C4-2B (cell line): ENCODE measurements around the gene SLC25A19.

Experiments
- ZFX ChIP-seq: fragments of 450-650 bp; IDR thresholded peaks from 2 replicates; pipeline ENCODE4 v1.6.1; 2017
- TF ChIP-seq, protein P1 (sequence below): fragments of 450-650 bp; conservative IDR thresholded peaks from 2 replicates; pipeline ENCODE4 v1.5.1; 2017; ENCODE audit warnings: mild to moderate bottlenecking

DNA sequence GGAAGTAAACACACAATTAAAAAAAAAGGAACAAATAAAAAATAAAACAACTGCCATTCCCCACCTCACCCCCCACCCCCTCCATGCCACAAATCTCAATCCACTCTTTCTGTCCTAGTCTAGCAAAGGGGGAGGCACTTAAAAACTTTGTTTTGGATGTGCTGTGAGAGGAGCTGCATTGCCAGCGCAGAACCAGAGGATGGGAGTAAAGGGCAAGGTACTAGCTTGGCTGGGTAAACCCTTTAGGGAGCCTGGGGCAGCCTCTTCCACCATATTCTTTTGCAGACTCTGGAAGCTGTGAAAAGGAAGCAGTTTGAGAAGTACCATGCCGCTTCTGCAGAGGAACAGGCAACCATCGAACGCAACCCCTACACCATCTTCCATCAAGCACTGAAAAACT, 26.2 kb downstream of the SLC25A19 start:
- TF ChIP-seq, protein P1, sequence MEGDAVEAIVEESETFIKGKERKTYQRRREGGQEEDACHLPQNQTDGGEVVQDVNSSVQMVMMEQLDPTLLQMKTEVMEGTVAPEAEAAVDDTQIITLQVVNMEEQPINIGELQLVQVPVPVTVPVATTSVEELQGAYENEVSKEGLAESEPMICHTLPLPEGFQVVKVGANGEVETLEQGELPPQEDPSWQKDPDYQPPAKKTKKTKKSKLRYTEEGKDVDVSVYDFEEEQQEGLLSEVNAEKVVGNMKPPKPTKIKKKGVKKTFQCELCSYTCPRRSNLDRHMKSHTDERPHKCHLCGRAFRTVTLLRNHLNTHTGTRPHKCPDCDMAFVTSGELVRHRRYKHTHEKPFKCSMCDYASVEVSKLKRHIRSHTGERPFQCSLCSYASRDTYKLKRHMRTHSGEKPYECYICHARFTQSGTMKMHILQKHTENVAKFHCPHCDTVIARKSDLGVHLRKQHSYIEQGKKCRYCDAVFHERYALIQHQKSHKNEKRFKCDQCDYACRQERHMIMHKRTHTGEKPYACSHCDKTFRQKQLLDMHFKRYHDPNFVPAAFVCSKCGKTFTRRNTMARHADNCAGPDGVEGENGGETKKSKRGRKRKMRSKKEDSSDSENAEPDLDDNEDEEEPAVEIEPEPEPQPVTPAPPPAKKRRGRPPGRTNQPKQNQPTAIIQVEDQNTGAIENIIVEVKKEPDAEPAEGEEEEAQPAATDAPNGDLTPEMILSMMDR, result no peak
- no peak for TF ChIP-seq ZFX
